ENCODE data around the gene GABRD.

The GABRD gene

DNA sequence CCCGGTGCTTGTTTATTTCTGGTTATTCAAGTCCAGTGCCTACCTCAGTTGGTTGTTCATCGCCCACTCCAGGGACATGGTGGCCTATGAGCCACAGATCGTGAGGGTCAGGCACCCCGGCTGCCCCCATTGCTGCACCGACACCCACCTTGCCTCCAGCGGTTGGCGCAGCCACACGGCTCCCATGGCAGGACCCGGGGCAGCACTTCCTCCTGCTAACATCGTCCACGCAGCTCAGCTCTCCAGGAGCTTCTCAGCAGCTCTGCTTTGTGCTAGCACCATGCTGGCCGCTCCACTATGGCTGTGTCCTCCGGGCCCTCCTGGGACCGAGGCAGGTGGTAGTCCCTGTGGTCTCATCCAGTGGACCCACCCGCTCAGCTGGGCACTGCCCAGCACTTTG is 17.1 kb downstream of the GABRD start:
- in situ Hi-C loops (cut with HindIII; ENCODE audit: low sequenced_read_pairs) = no loop called here
- TF ChIP-seq, protein P1, sequence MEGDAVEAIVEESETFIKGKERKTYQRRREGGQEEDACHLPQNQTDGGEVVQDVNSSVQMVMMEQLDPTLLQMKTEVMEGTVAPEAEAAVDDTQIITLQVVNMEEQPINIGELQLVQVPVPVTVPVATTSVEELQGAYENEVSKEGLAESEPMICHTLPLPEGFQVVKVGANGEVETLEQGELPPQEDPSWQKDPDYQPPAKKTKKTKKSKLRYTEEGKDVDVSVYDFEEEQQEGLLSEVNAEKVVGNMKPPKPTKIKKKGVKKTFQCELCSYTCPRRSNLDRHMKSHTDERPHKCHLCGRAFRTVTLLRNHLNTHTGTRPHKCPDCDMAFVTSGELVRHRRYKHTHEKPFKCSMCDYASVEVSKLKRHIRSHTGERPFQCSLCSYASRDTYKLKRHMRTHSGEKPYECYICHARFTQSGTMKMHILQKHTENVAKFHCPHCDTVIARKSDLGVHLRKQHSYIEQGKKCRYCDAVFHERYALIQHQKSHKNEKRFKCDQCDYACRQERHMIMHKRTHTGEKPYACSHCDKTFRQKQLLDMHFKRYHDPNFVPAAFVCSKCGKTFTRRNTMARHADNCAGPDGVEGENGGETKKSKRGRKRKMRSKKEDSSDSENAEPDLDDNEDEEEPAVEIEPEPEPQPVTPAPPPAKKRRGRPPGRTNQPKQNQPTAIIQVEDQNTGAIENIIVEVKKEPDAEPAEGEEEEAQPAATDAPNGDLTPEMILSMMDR (IDR thresholded peaks at IDR 0.05; ENCODE audit: low read depth, low read length, missing control alignments) = no peak
- DNase-seq (ENCODE audit: low read depth) = no peak
- H3K4me3 ChIP-seq (ENCODE audit: low read depth, low read length) = no peak overlapping the region

DNA sequence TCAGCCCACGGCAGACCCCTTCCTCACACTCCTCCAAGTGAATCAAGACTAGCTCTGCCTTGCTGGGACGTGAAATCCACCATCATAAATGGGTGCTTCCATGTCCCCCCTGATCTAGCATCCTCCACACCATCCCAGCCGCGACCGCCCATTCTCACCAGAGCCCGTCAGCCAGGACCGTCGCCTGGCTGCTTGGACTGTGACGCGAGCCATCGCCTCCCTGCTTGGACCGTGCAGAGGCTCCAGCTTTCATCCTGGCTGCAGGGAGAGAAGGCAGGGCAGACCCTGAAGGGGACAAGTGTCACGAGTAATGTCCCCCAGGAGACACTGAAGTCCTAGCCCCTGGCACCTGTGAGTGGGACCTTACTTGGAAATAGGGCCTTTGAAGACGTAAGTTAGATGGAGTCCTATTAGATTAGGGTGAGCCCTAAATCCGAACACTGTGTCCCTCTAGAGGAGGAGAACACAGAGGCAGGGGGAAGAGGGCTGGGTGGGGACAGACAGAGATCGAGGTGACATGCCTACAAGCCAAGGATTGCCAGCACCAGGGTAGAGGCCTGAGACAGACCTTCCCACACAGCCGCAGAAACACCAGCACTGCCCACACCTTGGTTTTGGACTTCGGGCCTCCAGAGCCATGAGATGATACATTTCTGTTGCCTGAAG is 18.3 kb downstream of the GABRD start:
- TF ChIP-seq, protein P1 (IDR thresholded peaks at IDR 0.05; ENCODE audit: low read depth, low read length, missing control alignments) = no peak
- DNase-seq (ENCODE audit: low read depth) = no peak

DNA sequence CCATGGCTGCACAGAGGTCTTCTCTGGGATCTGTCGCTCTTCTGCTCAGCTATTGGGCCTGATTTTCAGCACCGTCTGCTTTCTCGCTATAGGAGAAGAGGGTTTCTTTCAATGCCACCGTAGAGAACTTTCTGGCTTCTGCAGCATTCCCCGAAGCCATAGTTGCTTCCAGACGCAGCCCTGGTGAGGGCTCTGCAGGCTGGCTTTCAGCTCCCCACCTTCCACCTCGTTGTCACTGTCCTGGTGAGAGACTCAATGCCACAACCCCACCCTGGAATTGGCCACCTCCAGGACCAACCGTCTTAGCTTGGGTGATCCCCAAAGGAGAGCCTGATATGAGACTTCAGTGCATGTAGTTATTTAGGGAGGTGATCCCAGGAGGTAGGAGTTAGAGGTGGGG is 19.1 kb downstream of the GABRD start:
- no peak for DNase-seq (ENCODE audit: low read depth)
- in situ Hi-C loops (cut with HindIII; ENCODE audit: low sequenced_read_pairs) = no loop called here
- no peak overlapping the region for H3K4me3 ChIP-seq (ENCODE audit: low read depth, low read length)
- TF ChIP-seq, protein P1 (IDR thresholded peaks at IDR 0.05; ENCODE audit: low read depth, low read length, missing control alignments) = no peak

More for the DNA sequence above, 18.3 kb downstream of the GABRD start:
- no peak overlapping the region for H3K4me3 ChIP-seq (ENCODE audit: low read depth, low read length)
- in situ Hi-C loops (cut with HindIII; ENCODE audit: low sequenced_read_pairs) = no loop called here

DNA sequence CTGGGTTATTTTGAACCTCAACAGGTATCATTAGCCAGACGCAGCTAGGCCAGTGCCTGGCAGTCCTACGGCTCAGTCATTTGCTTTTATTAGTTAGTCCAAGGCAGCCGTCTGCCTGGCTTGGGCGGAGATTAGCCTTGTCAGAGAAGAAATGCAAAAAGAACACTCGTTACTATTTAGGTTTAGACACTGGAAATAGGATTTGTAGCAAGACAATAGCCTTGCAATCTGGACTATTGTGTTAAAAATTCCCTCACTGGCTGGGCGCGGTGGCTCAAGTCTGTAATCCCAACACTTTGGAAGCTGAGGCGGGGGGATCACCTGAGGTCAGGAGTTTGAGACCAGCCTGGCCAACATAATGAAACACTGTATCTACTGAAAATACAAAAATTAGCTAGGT is 20.1 kb downstream of the GABRD start:
- TF ChIP-seq, protein P1 (IDR thresholded peaks at IDR 0.05; ENCODE audit: low read depth, low read length, missing control alignments) = no peak
- in situ Hi-C loops (cut with HindIII; ENCODE audit: low sequenced_read_pairs) = no loop called here
- DNase-seq (ENCODE audit: low read depth) = no peak
- no peak overlapping the region for H3K4me3 ChIP-seq (ENCODE audit: low read depth, low read length)

DNA sequence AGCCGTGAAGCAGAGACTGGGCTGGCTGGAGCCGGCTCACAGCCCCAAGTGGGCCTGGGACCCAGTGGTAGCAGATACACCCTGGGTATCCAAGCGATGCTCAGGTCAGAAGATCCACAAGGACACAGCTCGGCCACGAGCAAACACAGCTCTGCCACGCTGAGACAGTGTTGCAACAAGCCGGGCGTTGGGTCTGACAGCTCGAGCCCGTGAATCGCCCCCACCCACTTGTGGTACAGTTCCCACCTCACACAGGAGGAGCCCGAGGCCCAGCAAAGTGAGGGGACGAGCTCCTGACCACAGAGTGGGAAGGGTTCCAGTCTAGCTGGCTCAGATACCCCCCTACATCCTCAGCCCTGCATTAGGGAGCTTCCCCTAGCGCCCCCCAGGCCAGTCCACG is 22.2 kb downstream of the GABRD start:
- H3K4me3 ChIP-seq (ENCODE audit: low read depth, low read length) = no peak overlapping the region
- in situ Hi-C loops (cut with HindIII; ENCODE audit: low sequenced_read_pairs) = no loop called here
- TF ChIP-seq, protein P1 (IDR thresholded peaks at IDR 0.05; ENCODE audit: low read depth, low read length, missing control alignments) = no peak
- DNase-seq (ENCODE audit: low read depth) = no peak

DNA sequence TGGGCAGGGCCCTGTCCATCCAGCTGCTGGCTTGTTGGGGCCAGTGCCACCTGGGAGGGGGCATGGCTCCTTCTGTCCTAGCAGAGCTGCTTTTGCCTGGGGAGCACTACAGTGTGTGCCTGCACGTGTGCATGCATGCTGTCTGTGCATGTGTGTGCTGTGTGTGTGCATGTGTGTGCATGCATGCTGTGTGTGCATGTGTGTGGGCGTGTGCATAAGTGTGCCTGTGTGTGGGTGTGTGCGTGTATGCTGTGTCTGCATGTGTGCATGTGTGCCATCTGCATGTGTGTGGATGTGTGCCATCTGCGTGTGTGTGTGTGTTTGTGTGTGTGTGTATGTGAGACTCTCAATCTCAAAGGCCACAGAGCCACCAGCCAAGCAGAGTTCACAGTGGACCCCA is 22.7 kb downstream of the GABRD start:
- TF ChIP-seq, protein P1 (IDR thresholded peaks at IDR 0.05; ENCODE audit: low read depth, low read length, missing control alignments) = no peak
- no peak for DNase-seq (ENCODE audit: low read depth)
- in situ Hi-C loops (cut with HindIII; ENCODE audit: low sequenced_read_pairs) = no loop called here
- H3K4me3 ChIP-seq (ENCODE audit: low read depth, low read length) = no peak overlapping the region

All from astrocyte of the cerebellum (primary cell).